ENCODE data around the gene NELFCD. TPM values are rescaled to one million over a fixed set of nuclear protein-coding genes. Genes with fewer than 3 reads are reported as not detected.

The NELFCD gene
- polyA plus RNA-seq, 3 donors: 49.0 to 74.8 (median 50.1) TPM

- under 1% methylated on average over 80 of the region's 82 CpGs for WGBS (ENCODE audit: insufficient coverage)
- H3K79me2 ChIP-seq (ENCODE audit: insufficient read depth, low read length): peaks cover 51% of the 10 kb centered on the region
- peak; percentile 50 to 69 (median 60) for DNase-seq
- peaks cover 0 to 6% (median 2%) of the 10 kb centered on the region in 3 donors for H3K27me3 Mint-ChIP-seq (ENCODE audit: low read depth in 3 of 3)
- H3K27me3 ChIP-seq (ENCODE audit: control insufficient read depth in 2 of 2, insufficient read depth in 2 of 2, low read length in 2 of 2): no peaks in the 10 kb centered on the region
- peak within 1 kb of the TSS; percentile 86 to 99 (median 90) for H3K4me3 ChIP-seq (replicated peaks in 1 of 3; ENCODE audit: low read depth in 2 of 3, low read length in 3 of 3)
- peaks cover 59 to 72% of the 10 kb centered on the region in 2 donors for H3K4me1 ChIP-seq (ENCODE audit: control insufficient read depth in 1 of 2, insufficient read depth in 2 of 2, low read length in 2 of 2)
- peaks cover 23 to 27% of the 10 kb centered on the region in 2 donors for H3K36me3 Mint-ChIP-seq
- H3K27ac ChIP-seq (ENCODE audit: low read depth in 1 of 2, low read length in 2 of 2): peak within 1 kb of the TSS; percentile 98
- peak within 1 kb of the TSS; percentile 98 for H3K9ac ChIP-seq (ENCODE audit: insufficient read depth, low read length, poor library complexity, severe bottlenecking)
- H3K36me3 ChIP-seq (replicated peaks in 1 of 2; ENCODE audit: control insufficient read depth in 1 of 2, insufficient read depth in 2 of 2, low read length in 2 of 2): peaks cover 21 to 22% of the 10 kb centered on the region in 2 donors
- peaks cover 0 to 1% (median 0%) of the 10 kb centered on the region in 7 donors for H3K9me3 Mint-ChIP-seq
- peak within 1 kb of the TSS; percentile 55 for H2AFZ ChIP-seq (ENCODE audit: insufficient read depth, low read depth, low read length, poor library complexity, severe bottlenecking)
- H3K9me3 ChIP-seq (replicated peaks in 1 of 2; ENCODE audit: control insufficient read depth in 1 of 2, insufficient read depth in 1 of 2, low read length in 2 of 2): no peaks in the 10 kb centered on the region
- peaks cover 42% of the 10 kb centered on the region for H4K20me1 ChIP-seq (ENCODE audit: insufficient read depth, low read length)
- peaks cover 61% of the 10 kb centered on the region for H3K4me1 Mint-ChIP-seq
- peak within 1 kb of the TSS; percentile 98 to 100 (median 99) for H3K27ac Mint-ChIP-seq
- TF ChIP-seq CTCF (IDR thresholded peaks at IDR 0.05): no peak
- intact Hi-C loops (cut with micrococcal nuclease): loop anchor here (5.0 to 10.0 kb wide), 3 partner anchors 100 to 122 kb away; no protein-coding TSS in a partner anchor
- peak within 1 kb of the TSS; percentile 88 for H3K4me2 ChIP-seq (replicated peaks; ENCODE audit: extremely low read depth, low read length, poor library complexity, severe bottlenecking)
- H3K4me3 Mint-ChIP-seq: peak within 1 kb of the TSS; percentile 92 to 96
Observed at GRCh38 chr20:59006864-59007664, 26.0 kb downstream of the NELFCD start, which contains the start of gene CTSZ. TSS of gene CTSZ (minus strand) at chr20:59007254. CDS start at chr20:59007128, 126 bp downstream.

- peaks cover 53% of the 10 kb centered on the region for H3K4me1 Mint-ChIP-seq
- peak overlapping the region; percentile 98 for H3K27ac ChIP-seq (ENCODE audit: low read depth in 1 of 2, low read length in 2 of 2)
- H2AFZ ChIP-seq (ENCODE audit: insufficient read depth, low read depth, low read length, poor library complexity, severe bottlenecking): peak overlapping the region; percentile 55
- H3K9me3 ChIP-seq (replicated peaks in 1 of 2; ENCODE audit: control insufficient read depth in 1 of 2, insufficient read depth in 1 of 2, low read length in 2 of 2): no peaks in the 10 kb centered on the region
- peaks cover 1 to 6% (median 4%) of the 10 kb centered on the region in 3 donors for H3K27me3 Mint-ChIP-seq (ENCODE audit: low read depth in 3 of 3)
- H3K9me3 Mint-ChIP-seq: no peaks in the 10 kb centered on the region
- peaks cover 43% of the 10 kb centered on the region for H3K79me2 ChIP-seq (ENCODE audit: insufficient read depth, low read length)
- peak overlapping the region; percentile 88 for H3K4me2 ChIP-seq (replicated peaks; ENCODE audit: extremely low read depth, low read length, poor library complexity, severe bottlenecking)
- H3K4me3 Mint-ChIP-seq: peak overlapping the region; percentile 89 to 95
- peak overlapping the region; percentile 71 to 90 (median 86) for H3K4me3 ChIP-seq (replicated peaks in 1 of 3; ENCODE audit: low read depth in 2 of 3, low read length in 3 of 3)
- peaks cover 14 to 19% of the 10 kb centered on the region in 2 donors for H3K36me3 Mint-ChIP-seq
- H3K27ac Mint-ChIP-seq: peak overlapping the region; percentile 96 to 99 (median 98)
- H3K27me3 ChIP-seq (ENCODE audit: control insufficient read depth in 2 of 2, insufficient read depth in 2 of 2, low read length in 2 of 2): no peaks in the 10 kb centered on the region
- intact Hi-C loops (cut with micrococcal nuclease): loop anchor here (2.0 to 10.0 kb wide), 4 partner anchors 25 to 123 kb away; partner anchors contain the start of gene ATP5F1E (in 1 of the 2)
- H3K36me3 ChIP-seq (replicated peaks in 1 of 2; ENCODE audit: control insufficient read depth in 1 of 2, insufficient read depth in 2 of 2, low read length in 2 of 2): peaks cover 12 to 14% of the 10 kb centered on the region in 2 donors
- peaks cover 34% of the 10 kb centered on the region for H4K20me1 ChIP-seq (ENCODE audit: insufficient read depth, low read length)
- DNase-seq: peak; percentile 93 to 100 (median 94)
- peak overlapping the region; percentile 98 for H3K9ac ChIP-seq (ENCODE audit: insufficient read depth, low read length, poor library complexity, severe bottlenecking)
- no peak for TF ChIP-seq CTCF (IDR thresholded peaks at IDR 0.05)
- 12% methylated on average over 18 of the region's 24 CpGs for WGBS (ENCODE audit: insufficient coverage)
- H3K4me1 ChIP-seq (ENCODE audit: control insufficient read depth in 1 of 2, insufficient read depth in 2 of 2, low read length in 2 of 2): peaks cover 55 to 64% of the 10 kb centered on the region in 2 donors
Observed at GRCh38 chr20:59007665-59008511, 26.8 kb downstream of the NELFCD start.
